H1 (cell line): ENCODE data around the gene CGB5. TPM values are rescaled to one million over a fixed set of nuclear protein-coding genes. Genes with fewer than 3 reads are reported as not detected.
"Not testable (repeated sequence)": the region's sequence is repeated elsewhere in the genome, so short reads cannot be mapped to it uniquely, and the experiment has no call there.

Experiments used
- CTCF ChIA-PET: fragments of 300-600 bp; sonication (Branson Sonifier 250); formaldehyde crosslinking; loops from one replicate; lab custom pipeline; 2021; ENCODE audit not compliant: partially characterized antibody; lab: Charles Lee
- POLR2A ChIA-PET: fragments of 300-600 bp; sonication (Branson Sonifier 250); formaldehyde crosslinking; loops from one replicate; lab custom pipeline; 2021; ENCODE audit warnings: inconsistent platforms; ENCODE audit not compliant: partially characterized antibody; lab: Charles Lee
- DNase-seq, 2 experiments: peaks; one replicate each; pipeline versions ENCODE4 v3.0.0 to v3.0.0-alpha.2; 2010 to 2022; ENCODE audit warnings: low spot score in 2 of 2, low read depth in 1 of 2, mixed read lengths in 1 of 2
- FAIRE-seq: peaks from 2 replicates; lab custom pipeline; 2011; peaks lifted over from hg19 to GRCh38; lab: Jason Lieb, UNC
- H2AFZ ChIP-seq: 2 replicates; pipeline ENCODE4 v1.8.1; 2012; ENCODE audit warnings: low read length, inconsistent platforms
- H2AK5ac ChIP-seq: 2 replicates; pipeline ENCODE4 v1.6.1; 2013; ENCODE audit warnings: low read depth, low read length
- H2BK120ac ChIP-seq: replicated peaks from 2 replicates; pipeline ENCODE3; 2013; ENCODE audit warnings: low read depth, low read length, inconsistent platforms
- H2BK12ac ChIP-seq: 2 replicates; pipeline ENCODE4 v1.6.1; 2013; ENCODE audit warnings: low read depth, low read length
- H2BK15ac ChIP-seq: 2 replicates; pipeline ENCODE4 v1.6.1; 2013; ENCODE audit warnings: low read length
- H2BK20ac ChIP-seq: 2 replicates; pipeline ENCODE4 v1.6.1; 2013; ENCODE audit warnings: low read length
- H2BK5ac ChIP-seq: 2 replicates; pipeline ENCODE4 v1.6.1; 2013; ENCODE audit warnings: low read depth, low read length
- H3K14ac ChIP-seq: 2 replicates; pipeline ENCODE4 v1.6.1; 2013; ENCODE audit warnings: inconsistent platforms; ENCODE audit not compliant: insufficient read length
- H3K18ac ChIP-seq: 2 replicates; pipeline ENCODE4 v1.6.1; 2013; ENCODE audit warnings: low read length; ENCODE audit errors: extremely low read depth
- H3K23ac ChIP-seq: 2 replicates; pipeline ENCODE4 v1.6.1; 2013; ENCODE audit warnings: inconsistent platforms; ENCODE audit not compliant: insufficient read length
- H3K23me2 ChIP-seq: 2 replicates; pipeline ENCODE4 v1.6.1; 2013; ENCODE audit warnings: low read depth, low read length
- H3K27ac ChIP-seq: 2 replicates; pipeline ENCODE4 v1.6.1; 2011; ENCODE audit warnings: low read depth, low read length, inconsistent platforms
- H3K27me3 ChIP-seq, 4 experiments: replicated peaks in 1 of 4; 1 replicate in 1 of 4; 2 replicates in 3 of 4; pipeline versions ENCODE4 v1.6.1 to v1.8.1; 2011 to 2013; ENCODE audit warnings: low read length in 3 of 4, mild to moderate bottlenecking in 3 of 4, inconsistent platforms in 2 of 4, mixed read lengths in 2 of 4, moderate library complexity in 1 of 4; ENCODE audit not compliant: control insufficient read depth in 3 of 4, insufficient read depth in 3 of 4; ENCODE audit errors: extremely low read depth in 1 of 4
- H3K36me3 ChIP-seq, 4 experiments: 2 replicates each; pipeline versions ENCODE4 v1.6.1 to v1.8.1; 2011 to 2013; ENCODE audit warnings: mild to moderate bottlenecking in 4 of 4, low read length in 3 of 4, moderate library complexity in 2 of 4, control low read depth in 1 of 4, inconsistent platforms in 1 of 4; ENCODE audit not compliant: insufficient read depth in 4 of 4, control insufficient read depth in 2 of 4
- H3K4ac ChIP-seq: replicated peaks from 2 replicates; pipeline ENCODE3; 2013; ENCODE audit warnings: low read length, low read depth, mixed read lengths, inconsistent platforms; ENCODE audit not compliant: insufficient read length
- H3K4me1 ChIP-seq, 4 experiments: replicated peaks in 1 of 4; 1 replicate in 1 of 4; 2 replicates in 3 of 4; pipeline versions ENCODE4 v1.6.1 to v1.8.1; 2011 to 2013; ENCODE audit warnings: low read length in 3 of 4, inconsistent platforms in 2 of 4, mixed read lengths in 1 of 4; ENCODE audit not compliant: insufficient read depth in 4 of 4, control insufficient read depth in 3 of 4
- H3K4me2 ChIP-seq, 2 experiments: 2 replicates each; pipeline versions ENCODE4 v1.6.1 to v1.8.1; 2011 to 2013; ENCODE audit warnings: low read depth in 2 of 2, low read length in 2 of 2, control low read depth in 1 of 2, inconsistent platforms in 1 of 2, mild to moderate bottlenecking in 1 of 2; ENCODE audit not compliant: insufficient read depth in 1 of 2
- H3K4me3 ChIP-seq, 4 experiments: fragments of 200-600, 300-600 bp in 1 of 4; sonication (generic), shearing (Covaris generic), sonication (Bioruptor Twin) in 1 of 4; 2 replicates each; pipeline versions ENCODE4 v1.5.1 to v1.8.1; 2011 to 2016; ENCODE audit warnings: low read length in 4 of 4, low read depth in 3 of 4, control low read depth in 2 of 4, inconsistent platforms in 2 of 4, mild to moderate bottlenecking in 2 of 4, mixed read lengths in 1 of 4, moderate library complexity in 1 of 4; ENCODE audit not compliant: insufficient read depth in 2 of 4; ENCODE audit errors: extremely low read depth in 1 of 4
- H3K56ac ChIP-seq: replicated peaks from 2 replicates; pipeline ENCODE3; 2013; ENCODE audit warnings: low read depth, mild to moderate bottlenecking, mixed read lengths, low read length, inconsistent platforms; ENCODE audit not compliant: insufficient read length
- H3K79me1 ChIP-seq: 2 replicates; pipeline ENCODE4 v1.6.1; 2013; ENCODE audit warnings: low read depth, low read length, control low read depth
- H3K79me2 ChIP-seq, 2 experiments: 2 replicates each; pipeline versions ENCODE4 v1.6.1 to v1.8.1; 2012 to 2013; ENCODE audit warnings: low read length in 2 of 2, mild to moderate bottlenecking in 2 of 2, inconsistent platforms in 1 of 2; ENCODE audit not compliant: insufficient read depth in 2 of 2, control insufficient read depth in 1 of 2
- H3K9ac ChIP-seq, 4 experiments: replicated peaks in 1 of 4; 1 replicate in 1 of 4; 2 replicates in 3 of 4; pipeline versions ENCODE4 v1.6.1 to v1.8.1; 2011 to 2013; ENCODE audit warnings: low read depth in 3 of 4, low read length in 3 of 4, control low read depth in 2 of 4, mild to moderate bottlenecking in 2 of 4, moderate library complexity in 2 of 4, inconsistent platforms in 1 of 4; ENCODE audit errors: extremely low read depth in 1 of 4
- H3K9me3 ChIP-seq, 2 experiments: 2 replicates each; pipeline versions ENCODE4 v1.6.1 to v1.8.1; 2012 to 2013; ENCODE audit warnings: mild to moderate bottlenecking in 2 of 2, moderate library complexity in 2 of 2, control low read depth in 1 of 2, inconsistent platforms in 1 of 2, low read depth in 1 of 2, low read length in 1 of 2, mixed read lengths in 1 of 2; ENCODE audit not compliant: insufficient read depth in 2 of 2
- H4K20me1 ChIP-seq, 2 experiments: replicated peaks in 1 of 2; 2 replicates each; pipeline versions ENCODE3 to v1.8.1; 2011 to 2013; ENCODE audit warnings: inconsistent platforms in 2 of 2, low read length in 2 of 2, mild to moderate bottlenecking in 1 of 2; ENCODE audit not compliant: insufficient read depth in 2 of 2, control insufficient read depth in 1 of 2
- H4K5ac ChIP-seq: 2 replicates; pipeline ENCODE4 v1.6.1; 2013; ENCODE audit warnings: low read length, low read depth, mixed read lengths, inconsistent platforms; ENCODE audit not compliant: insufficient read length
- H4K8ac ChIP-seq: 2 replicates; pipeline ENCODE4 v1.8.0; 2013; ENCODE audit warnings: mild to moderate bottlenecking, moderate library complexity, low read length, inconsistent platforms; ENCODE audit not compliant: insufficient read depth; ENCODE audit errors: extremely low read depth
- H4K91ac ChIP-seq: replicated peaks from 2 replicates; pipeline ENCODE3; 2013; ENCODE audit warnings: low read length, mixed read lengths, inconsistent platforms; ENCODE audit not compliant: insufficient read length
- WGBS, 2 experiments: shearing (Covaris generic) in 1 of 2; methylation state at CpG; one replicate each; pipeline versions ENCODE4 v1.1.6 to v1.1.7; 2013 to 2015; ENCODE audit warnings: low lambda C conversion rate in 2 of 2, mixed read lengths in 2 of 2, inconsistent platforms in 1 of 2, low coverage in 1 of 2, missing lambda C conversion rate in 1 of 2; ENCODE audit not compliant: insufficient replicate concordance in 2 of 2, insufficient coverage in 1 of 2, insufficient read length in 1 of 2; ENCODE audit errors: extremely low coverage in 1 of 2, missing lambda C conversion rate in 1 of 2; 5-methylcytosine and 5-hydroxymethylcytosine counted together
- polyA plus RNA-seq, 7 experiments: library from polyadenylated mRNA; depleted of rRNA in 3 of 7; stranded (reverse) in 5 of 7; unstranded in 2 of 7; fragments of >200 nt in 5 of 7; fragments of 200-250 nt in 2 of 7; gene quantifications; 1 replicate in 5 of 7; 2 replicates in 1 of 7; 4 replicates in 1 of 7; pipeline versions ENCODE4 v1.2.1 to v1.2.3, GENCODE V29; 2011 to 2013; ENCODE audit warnings: missing spikeins in 2 of 7, mixed read lengths in 2 of 7
- total RNA-seq: library from RNA; stranded (reverse); fragmentation: NEBNext Ultra II Directional; extraction: Animal tissue kit (Norgen Biotek cat#: 25700); gene quantifications from 2 replicates; pipeline ENCODE4 v1.2.1, GENCODE V29; 2021

Gene CGB5
- total and polyA plus RNA-seq, 2 of the 8 experiments (the other 6 are each of a cell fraction or from before 2014, with no cell fraction given): 0.63 to 0.68 TPM

- H3K36me3 ChIP-seq, H4K91ac ChIP-seq, H3K27ac ChIP-seq, H3K23ac ChIP-seq, H4K8ac ChIP-seq, H3K23me2 ChIP-seq, FAIRE-seq, DNase-seq, H2BK12ac ChIP-seq, H3K9ac ChIP-seq, H2BK20ac ChIP-seq, H3K79me1 ChIP-seq, H3K4me1 ChIP-seq, H3K4ac ChIP-seq, H2BK5ac ChIP-seq, H4K5ac ChIP-seq, H2BK120ac ChIP-seq, H4K20me1 ChIP-seq, POLR2A ChIA-PET, H2BK15ac ChIP-seq, H3K4me2 ChIP-seq, H3K18ac ChIP-seq, H2AFZ ChIP-seq, H3K79me2 ChIP-seq, H3K27me3 ChIP-seq, H3K9me3 ChIP-seq, H2AK5ac ChIP-seq, H3K14ac ChIP-seq, H3K56ac ChIP-seq, H3K4me3 ChIP-seq: not testable (repeated sequence)
- CTCF ChIA-PET: interaction anchor here (1.2 kb wide), 1 partner anchor 50 kb away, joined by 3 read pairs; no protein-coding TSS in a partner anchor
- 76% methylated on average over 3 of the region's 4 CpGs; no CpG with 5 or more reads in 1 of the 2 experiments for WGBS, 2 experiments
Measured at GRCh38 chr19:49049834-49050233, 6.2 kb downstream of the CGB5 start.

GRCh38 chr19:49050376-49051033, 6.9 kb downstream of the CGB5 start:
- H3K4me3 ChIP-seq, FAIRE-seq, DNase-seq, H2BK120ac ChIP-seq, H3K9me3 ChIP-seq, H4K8ac ChIP-seq, H3K79me2 ChIP-seq, H3K14ac ChIP-seq, H2BK5ac ChIP-seq, H3K36me3 ChIP-seq, H4K20me1 ChIP-seq, H3K4ac ChIP-seq, H4K91ac ChIP-seq, H3K23me2 ChIP-seq, H3K56ac ChIP-seq, H2BK15ac ChIP-seq, H3K27ac ChIP-seq, H4K5ac ChIP-seq, H3K9ac ChIP-seq, H3K79me1 ChIP-seq, H3K23ac ChIP-seq, H2BK12ac ChIP-seq, H3K27me3 ChIP-seq, H3K4me1 ChIP-seq, H3K18ac ChIP-seq, H2BK20ac ChIP-seq, H3K4me2 ChIP-seq, H2AFZ ChIP-seq, H2AK5ac ChIP-seq, POLR2A ChIA-PET: not testable (repeated sequence)
- WGBS, 2 experiments: 84% methylated on average over 24 of the region's 24 CpGs; no CpG with 5 or more reads in 1 of the 2 experiments
- CTCF ChIA-PET: interaction anchor here (0.6 kb wide), 1 partner anchor 625 kb away, joined by 3 read pairs; no protein-coding TSS in a partner anchor
